LNCAP (cell line): ENCODE results near the gene KCNJ9.

Source experiments
- CTCF ChIP-seq: fragments of 450-650 bp; IDR thresholded peaks from 2 replicates; pipeline ENCODE4 v1.5.1; 2017; ENCODE audit warnings: mild to moderate bottlenecking

KCNJ9 gene

DNA sequence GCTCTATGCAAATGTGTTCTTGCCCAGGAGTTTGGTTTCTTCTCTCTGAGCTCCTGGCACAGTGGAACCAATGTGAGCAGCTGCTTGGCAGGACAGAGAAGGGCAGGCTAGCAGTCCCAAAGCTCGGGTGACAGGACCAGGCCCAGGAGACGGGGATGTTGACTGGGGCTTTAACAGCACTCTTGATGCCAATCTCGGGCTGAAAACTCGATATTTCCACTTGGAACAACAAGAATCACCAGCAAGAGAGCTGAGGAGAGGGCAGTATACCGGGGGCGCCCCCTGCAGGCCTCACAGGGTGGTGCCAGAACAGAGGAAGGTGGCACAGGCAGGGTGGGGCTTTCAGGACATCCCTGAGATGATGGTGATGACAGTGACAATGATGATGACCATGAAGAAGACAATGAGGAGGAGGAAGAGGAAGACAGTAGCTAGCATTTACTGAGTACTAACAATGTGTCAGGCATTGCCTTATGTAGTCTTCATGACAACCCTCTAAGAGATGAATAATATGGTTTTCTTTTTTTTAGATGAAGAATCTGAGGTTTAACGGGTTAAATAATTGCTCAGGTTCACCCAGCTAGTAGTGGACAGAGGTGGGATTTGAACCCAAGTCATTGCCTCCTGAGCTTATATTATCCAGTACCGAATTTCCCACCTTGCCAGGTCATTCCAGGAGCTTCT is 2.7 kb upstream of the KCNJ9 start:
- TF ChIP-seq CTCF, result peak; percentile 98

DNA sequence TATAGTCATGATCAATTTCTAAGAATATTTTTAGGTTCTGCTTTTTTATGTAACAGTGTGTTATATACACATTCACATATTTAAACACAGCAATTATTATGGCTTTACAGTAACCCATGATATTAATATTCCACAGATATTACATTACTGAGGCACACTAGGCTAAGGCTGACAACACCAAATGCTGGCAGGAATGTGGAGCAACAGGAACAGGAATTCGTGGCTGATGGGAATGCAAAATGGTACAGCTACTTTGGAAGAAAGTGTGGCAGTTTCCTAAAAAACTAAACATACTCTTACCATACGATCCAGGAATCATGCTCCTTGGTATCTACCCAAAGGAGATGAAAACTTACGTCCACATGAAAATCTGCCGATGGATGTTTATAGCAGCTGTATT is 1.9 kb upstream of the KCNJ9 start:
- no peak for TF ChIP-seq CTCF

GRCh38 chr1:160080381-160081100 is 797 bp upstream of the KCNJ9 start:
- no peak for TF ChIP-seq CTCF

DNA sequence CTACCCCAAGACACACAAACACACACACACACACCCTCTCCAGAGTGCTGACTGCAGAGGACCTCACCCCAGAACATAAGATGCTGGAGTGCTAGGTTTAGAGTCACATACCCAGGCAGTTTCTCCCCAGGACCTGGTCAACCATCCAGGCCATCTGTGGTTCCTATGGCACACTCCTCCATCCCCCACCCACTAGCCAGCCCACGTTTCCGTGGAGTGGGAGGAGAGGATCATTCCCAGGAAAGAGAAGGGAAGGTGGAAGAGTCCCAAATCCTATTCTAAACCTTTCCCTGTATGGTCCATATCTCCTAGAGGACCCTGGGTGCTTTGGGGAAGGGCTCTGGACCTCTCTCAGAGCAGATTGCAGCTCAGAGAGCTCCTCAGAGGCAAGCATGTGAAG is 1.1 kb downstream of the KCNJ9 start:
- TF ChIP-seq CTCF, result no peak

- TF ChIP-seq CTCF, result no peak
Observed at GRCh38 chr1:160082926-160083325, 1.6 kb downstream of the KCNJ9 start.

- peak; percentile 92 for TF ChIP-seq CTCF
Observed at GRCh38 chr1:160083968-160084770, 2.8 kb downstream of the KCNJ9 start.

DNA sequence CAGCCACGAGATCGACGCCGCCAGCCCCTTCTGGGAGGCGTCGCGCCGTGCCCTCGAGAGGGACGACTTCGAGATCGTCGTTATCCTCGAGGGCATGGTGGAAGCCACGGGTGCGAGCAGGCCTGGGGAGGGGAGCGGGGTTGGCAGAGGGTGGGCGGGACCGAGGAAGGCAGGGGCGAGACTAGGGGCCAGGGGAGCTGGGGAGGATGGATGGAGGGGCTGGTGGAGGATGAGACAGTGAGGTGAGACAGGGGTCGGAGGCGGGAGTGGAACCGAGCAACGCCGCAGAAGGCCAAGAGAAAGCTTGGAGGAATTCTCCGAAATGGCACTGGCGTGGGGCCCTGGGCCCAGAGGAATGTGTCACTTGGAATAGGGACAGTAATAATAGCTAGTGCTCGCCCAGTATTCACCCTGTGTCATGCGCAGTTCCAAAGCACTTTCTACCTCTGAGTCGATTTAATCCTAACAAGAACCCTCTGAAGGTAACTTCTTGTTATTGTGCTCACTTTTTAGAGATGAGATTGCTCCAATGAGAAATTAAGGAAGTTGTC is 3.5 kb downstream of the KCNJ9 start:
- TF ChIP-seq CTCF, result no peak
